K562 (cell line): ENCODE data around the gene PCGF6. TPM values are rescaled to one million over a fixed set of nuclear protein-coding genes. Genes with fewer than 3 reads are reported as not detected.

Experiments
- ATAC-seq: fragments of 200-7000 bp; cut with Tn5 transposase; 3 replicates; pipeline ENCODE4 v1.9.1; 2020; ENCODE audit warnings: moderate library complexity
- BruUV-seq: library from RNA; stranded (reverse); fragments of 400-500 nt; replicated peaks from 2 replicates; lab custom pipeline; 2021; lab: Mats Ljungman, UMichigan
- CTCF ChIA-PET: fragments of 300-600 bp; formaldehyde crosslinking; extraction: SDS; loops from one replicate; lab custom pipeline; 2021; ENCODE audit warnings: low intra/inter-chr PET ratio; lab: Yijun Ruan, JAX
- POLR2A ChIA-PET: fragments of 300-600, 350-650 bp; sonication (Branson Sonifier 250); formaldehyde crosslinking; extraction: SDS; loops from one replicate; lab custom pipeline; 2021; ENCODE audit warnings: antibody characterized with exemption, inconsistent platforms; lab: Yijun Ruan, JAX
- DNase-seq, 4 experiments: peaks; one replicate each; pipeline versions ENCODE4 v3.0.0 to v3.0.0-alpha.2; 2011 to 2018; ENCODE audit warnings: low spot score in 3 of 4, mixed read lengths in 3 of 4; ENCODE audit errors: extremely low read depth in 1 of 4
- FAIRE-seq: peaks from 2 replicates; lab custom pipeline; 2011; peaks lifted over from hg19 to GRCh38; lab: Jason Lieb, UNC
- H2AFZ ChIP-seq: 2 replicates; pipeline ENCODE4 v1.6.0; 2011; ENCODE audit warnings: low read depth, low read length, control low read depth, inconsistent platforms
- H3K27ac ChIP-seq: fragments of 200-600 bp; 3 replicates; pipeline ENCODE4 v1.8.0; 2011; ENCODE audit warnings: low read depth, mild to moderate bottlenecking, control low read depth, inconsistent platforms, low read length, moderate library complexity, mixed read lengths; ENCODE audit errors: extremely low read depth
- H3K27me3 ChIP-seq, 2 experiments: fragments of 300-600 bp in 1 of 2; 2 replicates in 1 of 2; 3 replicates in 1 of 2; pipeline versions ENCODE4 v1.6.0 to v1.8.0; 2011; ENCODE audit warnings: inconsistent platforms in 2 of 2, low read length in 2 of 2, mild to moderate bottlenecking in 1 of 2, mixed read lengths in 1 of 2, moderate library complexity in 1 of 2; ENCODE audit not compliant: control insufficient read depth in 2 of 2, insufficient read depth in 2 of 2
- H3K36me3 ChIP-seq: fragments of 300-600 bp; 3 replicates; pipeline ENCODE4 v1.8.0; 2011; ENCODE audit warnings: mild to moderate bottlenecking, low read length, inconsistent platforms; ENCODE audit not compliant: control insufficient read depth, insufficient read depth
- H3K4me1 ChIP-seq, 2 experiments: fragments of 200-600 bp in 1 of 2; replicated peaks in 1 of 2; 2 replicates in 1 of 2; 3 replicates in 1 of 2; pipeline versions ENCODE4 v1.5.1 to v1.8.0; 2011; ENCODE audit warnings: inconsistent platforms in 2 of 2, low read length in 2 of 2, mild to moderate bottlenecking in 1 of 2, mixed read lengths in 1 of 2, moderate library complexity in 1 of 2; ENCODE audit not compliant: control insufficient read depth in 2 of 2, insufficient read depth in 2 of 2
- H3K4me2 ChIP-seq: 2 replicates; pipeline ENCODE4 v1.6.1; 2011; ENCODE audit warnings: low read length, control low read depth, inconsistent platforms, mixed read lengths; ENCODE audit not compliant: insufficient read depth
- H3K4me3 ChIP-seq: fragments of 200-600 bp; sonication (generic), shearing (Covaris generic); 2 replicates; pipeline ENCODE4 v1.5.1; 2016; ENCODE audit warnings: control low read depth, inconsistent platforms
- H3K79me2 ChIP-seq: fragments of 200-600 bp; 3 replicates; pipeline ENCODE4 v1.8.0; 2011; ENCODE audit warnings: low read length, inconsistent platforms; ENCODE audit not compliant: control insufficient read depth, insufficient read depth
- H3K9ac ChIP-seq, 2 experiments: 2 replicates each; pipeline versions ENCODE4 v1.6.0 to v1.6.1; 2011; ENCODE audit warnings: low read depth in 2 of 2, low read length in 2 of 2, control low read depth in 1 of 2, inconsistent platforms in 1 of 2, mild to moderate bottlenecking in 1 of 2, mixed read lengths in 1 of 2; ENCODE audit not compliant: insufficient read depth in 1 of 2
- H3K9me1 ChIP-seq: one replicate; pipeline ENCODE4 v1.6.0; 2011; ENCODE audit warnings: inconsistent platforms, mild to moderate bottlenecking, low read length, moderate library complexity; ENCODE audit not compliant: control insufficient read depth, insufficient read depth
- H3K9me3 ChIP-seq: replicated peaks from 2 replicates; pipeline ENCODE4 v1.5.1; 2011; ENCODE audit warnings: low read depth, low read length, inconsistent platforms; ENCODE audit not compliant: control insufficient read depth, insufficient read depth
- H4K20me1 ChIP-seq: replicated peaks from 2 replicates; pipeline ENCODE4 v1.6.1; 2011; ENCODE audit warnings: low read length, inconsistent platforms, mixed read lengths; ENCODE audit not compliant: control insufficient read depth, insufficient read depth
- ARID3B ChIP-seq: fragments of 250-450 bp; sonication (Bioruptor Pico); IDR thresholded peaks from 2 replicates; pipeline ENCODE4 v1.4.0; 2020; ENCODE audit warnings: borderline replicate concordance
- CREBBP ChIP-seq: IDR thresholded peaks from one replicate; pipeline ENCODE4 v1.6.1; 2012; ENCODE audit warnings: low read depth, mild to moderate bottlenecking, control low read depth, inconsistent platforms, low read length
- DACH1 ChIP-seq: fragments of 450-650 bp; IDR thresholded peaks from 2 replicates; pipeline ENCODE4 v1.6.1; 2018; ENCODE audit not compliant: partially characterized antibody
- HDAC1 ChIP-seq, 2 experiments: fragments of 450-650 bp; IDR thresholded peaks; 2 replicates each; pipeline ENCODE4 v1.6.1; 2016 to 2017; ENCODE audit warnings: inconsistent platforms in 1 of 2, mild to moderate bottlenecking in 1 of 2, moderate library complexity in 1 of 2
- NKRF ChIP-seq: fragments of 450-650 bp; IDR thresholded peaks from 2 replicates; pipeline ENCODE4 v1.6.1; 2016; ENCODE audit warnings: borderline replicate concordance
- POLR3A ChIP-seq: IDR thresholded peaks from 2 replicates; pipeline ENCODE4 v1.6.1; 2011; ENCODE audit warnings: borderline replicate concordance, mild to moderate bottlenecking, moderate library complexity; ENCODE audit not compliant: insufficient read length, insufficient read depth; ENCODE audit errors: extremely low read depth
- PTRF ChIP-seq: fragments of 450-650 bp; IDR thresholded peaks from 2 replicates; pipeline ENCODE4 v1.6.1; 2016; ENCODE audit warnings: mild to moderate bottlenecking, missing genetic modification characterization, missing compliant biosample characterization
- RB1 ChIP-seq: fragments of 450-650 bp; IDR thresholded peaks from 2 replicates; pipeline ENCODE4 v1.6.1; 2017; ENCODE audit warnings: low read depth, mild to moderate bottlenecking
- SMARCA5 ChIP-seq: fragments of 450-650 bp; IDR thresholded peaks from 2 replicates; pipeline ENCODE4 v1.6.1; 2016
- SNIP1 ChIP-seq: fragments of 450-650 bp; IDR thresholded peaks from 2 replicates; pipeline ENCODE4 v1.7.1; 2017; ENCODE audit warnings: low read depth, mild to moderate bottlenecking
- SP2 ChIP-seq: IDR thresholded peaks from 2 replicates; pipeline ENCODE4 v1.6.1; 2011; ENCODE audit warnings: mild to moderate bottlenecking, low read depth, low read length, moderate library complexity; ENCODE audit not compliant: poor library complexity, severe bottlenecking; ENCODE audit errors: extremely low read depth
- ZNF146 ChIP-seq: IDR thresholded peaks from one replicate; pipeline ENCODE4 v1.6.1; 2018; ENCODE audit warnings: missing compliant biosample characterization; ENCODE audit not compliant: unreplicated experiment
- ZNF184 ChIP-seq: sonication (generic); formaldehyde crosslinking; IDR thresholded peaks from 2 replicates; pipeline ENCODE4 v1.5.0; 2020; ENCODE audit warnings: missing genetic modification reagents
- ZNF830 ChIP-seq: fragments of 250-450 bp; sonication (Bioruptor Pico); IDR thresholded peaks from 2 replicates; pipeline ENCODE4 v1.5.0; 2021; ENCODE audit warnings: mild to moderate bottlenecking
- in situ Hi-C: fragments of 300-500 bp; cut with MboI; formaldehyde crosslinking; loops from 4 replicates; pipeline ENCODE4 v1.15.0; 2018; ENCODE audit warnings: inconsistent platforms, mixed read lengths
- intact Hi-C: fragments of 100-400 bp; cut with micrococcal nuclease; formaldehyde crosslinking; loops from 2 replicates; pipeline ENCODE4 v1.14.2; 2022
- polyA plus RNA-seq, 8 experiments: library from polyadenylated mRNA; depleted of rRNA in 4 of 8; stranded (reverse) in 5 of 8; unstranded in 3 of 8; fragments of >200 nt; fragmentation: Nextera tagmentation in 2 of 8; fragmentation: Illumina TruSeq in 1 of 8; extraction: Ambion mirVana in 2 of 8; extraction: Trizol in 1 of 8; gene quantifications; 2 replicates each; pipeline versions ENCODE4 v1.2.1 to v1.2.3, GENCODE V29; 2011 to 2014; ENCODE audit warnings: inconsistent platforms in 1 of 8, missing spikeins in 1 of 8
- total RNA-seq, 7 experiments: library from RNA; depleted of rRNA in 6 of 7; stranded (reverse); fragments of >200 nt in 6 of 7; fragmentation: Illumina TruSeq in 2 of 7; extraction: Trizol in 2 of 7; gene quantifications; 2 replicates each; pipeline versions ENCODE4 v1.2.1 to v1.2.3, GENCODE V29; 2011 to 2021; ENCODE audit warnings: low replicate concordance in 1 of 7
- TF ChIP-seq, protein P1 (sequence below): IDR thresholded peaks from 2 replicates; pipeline ENCODE4 v1.6.1; 2014; ENCODE audit warnings: antibody characterized with exemption
- TF ChIP-seq, protein P2 (sequence below): fragments of 450-650 bp; formaldehyde crosslinking; IDR thresholded peaks from 2 replicates; pipeline ENCODE4 v1.4.0; 2022; ENCODE audit warnings: mild to moderate bottlenecking, moderate library complexity
- TF ChIP-seq, protein P3 (sequence below): fragments of 450-650 bp; IDR thresholded peaks from 2 replicates; pipeline ENCODE4 v1.6.1; 2016; ENCODE audit warnings: low read depth, mild to moderate bottlenecking, moderate library complexity

PCGF6 gene
- total and polyA plus RNA-seq, 9 of the 15 experiments (the other 6 are each of a cell fraction or from before 2014, with no cell fraction given) = 8.4 to 24.6 (median 20.6) TPM

DNA sequence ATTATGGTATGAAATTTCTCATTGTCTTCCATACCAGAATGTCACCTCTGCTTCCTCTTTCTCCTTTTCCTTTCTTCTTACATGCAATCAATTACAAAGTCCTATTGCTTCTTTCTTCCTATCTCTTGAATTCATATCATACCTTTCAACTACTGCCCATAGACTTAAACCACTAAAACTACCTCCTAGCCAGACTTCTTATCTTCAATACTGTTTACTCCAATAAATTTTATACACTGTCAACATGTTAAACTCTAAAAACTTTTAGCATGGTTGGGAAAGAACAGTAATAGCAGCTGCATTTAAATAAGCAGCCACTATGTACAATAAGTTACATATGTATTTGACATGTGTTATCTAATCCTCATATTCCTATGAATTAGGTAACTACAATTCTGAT lies 34.9 kb downstream of the PCGF6 start:
- no peak overlapping the region for H2AFZ ChIP-seq
- H3K4me3 ChIP-seq = no peak overlapping the region
- H3K36me3 ChIP-seq = peaks cover 60% of the 10 kb centered on the region; the same call in 2 of the 3 replicates
- no peak for ATAC-seq
- no peaks in the 10 kb centered on the region for H3K9me1 ChIP-seq
- ChIA-PET POLR2A (interaction anchor here (1.0 kb wide), 1 partner anchor 9 kb away, joined by 5 read pairs; no protein-coding TSS in a partner anchor), CTCF (no interaction called here)
- H3K9me3 ChIP-seq = no peaks in the 10 kb centered on the region
- in situ Hi-C loops = no loop called here
- H3K4me1 ChIP-seq = no peaks in the 10 kb centered on the region
- H3K27me3 ChIP-seq = no peaks in the 10 kb centered on the region
- FAIRE-seq = no peak
- no peaks in the 10 kb centered on the region for H4K20me1 ChIP-seq
- H3K79me2 ChIP-seq = no peaks in the 10 kb centered on the region
- no TSS peak for BruUV-seq
- no peak overlapping the region for H3K9ac ChIP-seq
- H3K27ac ChIP-seq = no peak overlapping the region
- intact Hi-C loops = no loop called here
- no peak overlapping the region for H3K4me2 ChIP-seq
- DNase-seq = no peak
- TF ChIP-seq PTRF (no peak), ARID3B (CRISPR knock-in tag) (no peak), ZNF830 (CRISPR knock-in tag) (no peak), DACH1 (no peak), CREBBP (no peak), SP2 (no peak), SMARCA5 (no peak), SNIP1 (no peak), ZNF146 (CRISPR knock-in tag) (no peak), POLR3A (no peak), ZNF184 (CRISPR knock-in tag) (no peak), NKRF (no peak), RB1 (no peak), HDAC1 (IDR thresholded peaks at IDR 0.05) (no peak)
- TF ChIP-seq, protein P1, sequence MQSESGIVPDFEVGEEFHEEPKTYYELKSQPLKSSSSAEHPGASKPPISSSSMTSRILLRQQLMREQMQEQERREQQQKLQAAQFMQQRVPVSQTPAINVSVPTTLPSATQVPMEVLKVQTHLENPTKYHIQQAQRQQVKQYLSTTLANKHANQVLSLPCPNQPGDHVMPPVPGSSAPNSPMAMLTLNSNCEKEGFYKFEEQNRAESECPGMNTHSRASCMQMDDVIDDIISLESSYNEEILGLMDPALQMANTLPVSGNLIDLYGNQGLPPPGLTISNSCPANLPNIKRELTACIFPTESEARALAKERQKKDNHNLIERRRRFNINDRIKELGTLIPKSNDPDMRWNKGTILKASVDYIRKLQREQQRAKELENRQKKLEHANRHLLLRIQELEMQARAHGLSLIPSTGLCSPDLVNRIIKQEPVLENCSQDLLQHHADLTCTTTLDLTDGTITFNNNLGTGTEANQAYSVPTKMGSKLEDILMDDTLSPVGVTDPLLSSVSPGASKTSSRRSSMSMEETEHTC = no peak
- TF ChIP-seq, protein P2, sequence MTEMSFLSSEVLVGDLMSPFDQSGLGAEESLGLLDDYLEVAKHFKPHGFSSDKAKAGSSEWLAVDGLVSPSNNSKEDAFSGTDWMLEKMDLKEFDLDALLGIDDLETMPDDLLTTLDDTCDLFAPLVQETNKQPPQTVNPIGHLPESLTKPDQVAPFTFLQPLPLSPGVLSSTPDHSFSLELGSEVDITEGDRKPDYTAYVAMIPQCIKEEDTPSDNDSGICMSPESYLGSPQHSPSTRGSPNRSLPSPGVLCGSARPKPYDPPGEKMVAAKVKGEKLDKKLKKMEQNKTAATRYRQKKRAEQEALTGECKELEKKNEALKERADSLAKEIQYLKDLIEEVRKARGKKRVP (CRISPR knock-in tag) = no peak
- TF ChIP-seq, protein P3, sequence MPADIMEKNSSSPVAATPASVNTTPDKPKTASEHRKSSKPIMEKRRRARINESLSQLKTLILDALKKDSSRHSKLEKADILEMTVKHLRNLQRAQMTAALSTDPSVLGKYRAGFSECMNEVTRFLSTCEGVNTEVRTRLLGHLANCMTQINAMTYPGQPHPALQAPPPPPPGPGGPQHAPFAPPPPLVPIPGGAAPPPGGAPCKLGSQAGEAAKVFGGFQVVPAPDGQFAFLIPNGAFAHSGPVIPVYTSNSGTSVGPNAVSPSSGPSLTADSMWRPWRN = no peak
